ENCODE measurements around the gene NPAS3. TPM values are rescaled to one million over a fixed set of nuclear protein-coding genes. Genes with fewer than 3 reads are reported as not detected.

NPAS3 gene
- total and polyA plus RNA-seq, 2 donors (not counting 1 experiment from before 2014, with no cell fraction given) = 0.10 to 0.50 TPM

- Histone ChIP-seq H3K9me3 (ENCODE audit: control insufficient read depth, insufficient read depth, low read depth, low read length) (no peaks in the 10 kb centered on the region), H3K79me2 (ENCODE audit: control insufficient read depth, insufficient read depth, low read length) (no peaks in the 10 kb centered on the region), H3K36me3 (ENCODE audit: control insufficient read depth, insufficient read depth, low read length) (no peaks in the 10 kb centered on the region), H2AFZ (ENCODE audit: low read length) (no peak overlapping the region), H3K27me3 (ENCODE audit: control insufficient read depth, insufficient read depth, low read length) (no peaks in the 10 kb centered on the region), H3K9ac (ENCODE audit: insufficient read depth, low read length) (no peak overlapping the region), H3K4me2 (ENCODE audit: extremely low read depth, insufficient read depth, low read length) (no peak overlapping the region), H4K20me1 (ENCODE audit: control insufficient read depth, extremely low read depth, insufficient read depth, low read length) (no peaks in the 10 kb centered on the region), H3K4me1 (ENCODE audit: control insufficient read depth, extremely low read depth, insufficient read depth, low read length) (no peaks in the 10 kb centered on the region), H3K27ac (ENCODE audit: insufficient read depth, low read length) (no peak overlapping the region), H3K4me3 (replicated peaks in 1 of 4; ENCODE audit: control extremely low read depth in 1 of 4, insufficient read depth in 1 of 4, low read depth in 3 of 4, low read length in 4 of 4) (no peak overlapping the region)
- no peak for TF ChIP-seq EZH2 (IDR thresholded peaks at IDR 0.05; ENCODE audit: low read length, missing control alignments)
- no peak for TF ChIP-seq CTCF (conservative IDR thresholded peaks at IDR 0.05 in 1 of 2, IDR thresholded peaks at IDR 0.05 in 1 of 2; ENCODE audit: low read depth in 1 of 2, low read length in 2 of 2)
- DNase-seq (ENCODE audit: low read depth in 2 of 2) = no peak
Measured at GRCh38 chr14:33291529-33292104, 352.9 kb downstream of the NPAS3 start.

- Histone ChIP-seq H3K9ac (ENCODE audit: insufficient read depth, low read length) (no peak overlapping the region), H3K27me3 (ENCODE audit: control insufficient read depth, insufficient read depth, low read length) (no peaks in the 10 kb centered on the region), H3K4me3 (replicated peaks in 1 of 4; ENCODE audit: control extremely low read depth in 1 of 4, insufficient read depth in 1 of 4, low read depth in 3 of 4, low read length in 4 of 4) (no peak overlapping the region), H2AFZ (ENCODE audit: low read length) (no peak overlapping the region), H3K27ac (ENCODE audit: insufficient read depth, low read length) (no peak overlapping the region), H3K4me2 (ENCODE audit: extremely low read depth, insufficient read depth, low read length) (no peak overlapping the region), H3K36me3 (ENCODE audit: control insufficient read depth, insufficient read depth, low read length) (no peaks in the 10 kb centered on the region), H3K79me2 (ENCODE audit: control insufficient read depth, insufficient read depth, low read length) (no peaks in the 10 kb centered on the region), H4K20me1 (ENCODE audit: control insufficient read depth, extremely low read depth, insufficient read depth, low read length) (no peaks in the 10 kb centered on the region), H3K9me3 (ENCODE audit: control insufficient read depth, insufficient read depth, low read depth, low read length) (no peaks in the 10 kb centered on the region), H3K4me1 (ENCODE audit: control insufficient read depth, extremely low read depth, insufficient read depth, low read length) (no peaks in the 10 kb centered on the region)
- DNase-seq (ENCODE audit: low read depth in 2 of 2) = no peak
- no peak for TF ChIP-seq EZH2 (IDR thresholded peaks at IDR 0.05; ENCODE audit: low read length, missing control alignments)
Measured at GRCh38 chr14:33294419-33294818, 355.7 kb downstream of the NPAS3 start.

DNA sequence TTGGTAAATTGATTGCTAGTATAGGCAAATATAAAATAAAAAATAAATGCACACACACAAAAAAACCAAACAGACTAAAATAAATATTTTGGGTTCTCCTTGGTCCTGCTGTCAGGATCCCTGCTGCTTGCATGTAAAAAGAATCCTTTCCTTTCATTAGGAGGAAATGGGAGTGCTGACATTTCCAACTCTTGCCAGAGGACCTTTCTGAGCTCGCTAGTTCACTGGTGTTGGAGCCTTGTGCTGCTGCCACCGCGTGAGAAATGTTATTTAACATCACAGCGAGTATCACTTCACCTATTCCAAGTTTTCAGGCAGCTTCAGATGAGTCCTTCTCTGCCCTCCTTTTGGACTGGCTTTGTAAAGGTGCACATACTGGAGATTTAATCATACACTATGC, 358.9 kb downstream of the NPAS3 start:
- no peak for DNase-seq (ENCODE audit: low read depth in 2 of 2)
- no peaks in the 10 kb centered on the region for H3K27me3 ChIP-seq (ENCODE audit: control insufficient read depth, insufficient read depth, low read length)
- H3K9me3 ChIP-seq (ENCODE audit: control insufficient read depth, insufficient read depth, low read depth, low read length) = no peaks in the 10 kb centered on the region

More for the DNA sequence above, 358.9 kb downstream of the NPAS3 start:
- Histone ChIP-seq H3K9ac (ENCODE audit: insufficient read depth, low read length) (no peak overlapping the region), H2AFZ (ENCODE audit: low read length) (no peak overlapping the region), H3K36me3 (ENCODE audit: control insufficient read depth, insufficient read depth, low read length) (no peaks in the 10 kb centered on the region), H4K20me1 (ENCODE audit: control insufficient read depth, extremely low read depth, insufficient read depth, low read length) (no peaks in the 10 kb centered on the region), H3K4me1 (ENCODE audit: control insufficient read depth, extremely low read depth, insufficient read depth, low read length) (no peaks in the 10 kb centered on the region), H3K27ac (ENCODE audit: insufficient read depth, low read length) (no peak overlapping the region), H3K4me2 (ENCODE audit: extremely low read depth, insufficient read depth, low read length) (no peak overlapping the region), H3K4me3 (replicated peaks in 1 of 4; ENCODE audit: control extremely low read depth in 1 of 4, insufficient read depth in 1 of 4, low read depth in 3 of 4, low read length in 4 of 4) (no peak overlapping the region), H3K79me2 (ENCODE audit: control insufficient read depth, insufficient read depth, low read length) (no peaks in the 10 kb centered on the region)
- no peak for TF ChIP-seq CTCF (conservative IDR thresholded peaks at IDR 0.05 in 1 of 2, IDR thresholded peaks at IDR 0.05 in 1 of 2; ENCODE audit: low read depth in 1 of 2, low read length in 2 of 2)
- no peak for TF ChIP-seq EZH2 (IDR thresholded peaks at IDR 0.05; ENCODE audit: low read length, missing control alignments)
